ENCODE data around the gene SPOCK2. TPM values are rescaled to one million over a fixed set of nuclear protein-coding genes. Genes with fewer than 3 reads are reported as not detected.

SPOCK2 gene
- total RNA-seq, 3 donors from 2014 or later: 3.1 to 12.3 (median 7.4) TPM

DNA sequence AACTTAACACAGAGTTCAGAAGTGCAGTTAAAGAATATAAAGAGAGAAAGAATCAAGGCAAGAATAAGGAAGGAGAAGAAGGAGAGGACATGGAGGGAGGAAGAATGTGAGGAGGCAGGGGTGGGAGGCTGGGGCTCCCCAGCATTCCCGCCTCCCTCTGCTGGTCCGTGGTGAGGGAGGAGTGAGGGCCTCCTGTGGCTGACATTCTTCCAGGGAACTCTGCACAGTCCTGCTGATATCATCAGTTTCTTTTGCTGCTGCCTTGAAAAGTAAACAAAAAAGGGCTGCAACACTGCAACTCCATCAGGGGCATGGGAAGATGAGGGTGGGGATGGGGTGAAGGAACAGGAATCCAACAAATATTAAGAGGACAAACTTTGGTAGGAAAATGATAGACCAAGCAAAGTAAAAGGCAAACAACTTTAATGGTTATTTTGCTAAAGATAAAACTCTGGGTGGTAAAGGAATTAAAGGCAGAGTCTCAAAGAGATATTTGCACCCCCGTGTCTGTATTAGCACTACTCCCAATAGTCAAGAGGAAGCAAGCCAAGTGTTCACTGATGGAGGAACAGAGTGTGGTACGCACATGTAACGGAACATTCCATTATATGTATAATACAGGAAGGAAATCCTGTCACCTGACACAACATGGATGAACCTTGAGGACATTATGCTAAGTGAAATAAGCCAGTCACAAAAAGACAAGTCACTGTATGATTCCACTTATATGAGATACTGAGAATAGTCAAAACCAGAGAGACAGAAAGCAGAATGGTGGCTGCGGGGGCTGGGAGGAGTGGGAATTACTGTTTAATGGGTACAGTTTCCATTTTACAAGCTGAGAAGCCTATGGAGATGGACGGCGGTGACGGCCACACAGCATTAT, 8.0 kb upstream of the SPOCK2 start:
- ATAC-seq (no peak), DNase-seq (no peak)
- TF ChIP-seq, protein P1, sequence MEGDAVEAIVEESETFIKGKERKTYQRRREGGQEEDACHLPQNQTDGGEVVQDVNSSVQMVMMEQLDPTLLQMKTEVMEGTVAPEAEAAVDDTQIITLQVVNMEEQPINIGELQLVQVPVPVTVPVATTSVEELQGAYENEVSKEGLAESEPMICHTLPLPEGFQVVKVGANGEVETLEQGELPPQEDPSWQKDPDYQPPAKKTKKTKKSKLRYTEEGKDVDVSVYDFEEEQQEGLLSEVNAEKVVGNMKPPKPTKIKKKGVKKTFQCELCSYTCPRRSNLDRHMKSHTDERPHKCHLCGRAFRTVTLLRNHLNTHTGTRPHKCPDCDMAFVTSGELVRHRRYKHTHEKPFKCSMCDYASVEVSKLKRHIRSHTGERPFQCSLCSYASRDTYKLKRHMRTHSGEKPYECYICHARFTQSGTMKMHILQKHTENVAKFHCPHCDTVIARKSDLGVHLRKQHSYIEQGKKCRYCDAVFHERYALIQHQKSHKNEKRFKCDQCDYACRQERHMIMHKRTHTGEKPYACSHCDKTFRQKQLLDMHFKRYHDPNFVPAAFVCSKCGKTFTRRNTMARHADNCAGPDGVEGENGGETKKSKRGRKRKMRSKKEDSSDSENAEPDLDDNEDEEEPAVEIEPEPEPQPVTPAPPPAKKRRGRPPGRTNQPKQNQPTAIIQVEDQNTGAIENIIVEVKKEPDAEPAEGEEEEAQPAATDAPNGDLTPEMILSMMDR (IDR thresholded peaks at IDR 0.05): no peak
- intact Hi-C loops (cut with DNase I, micrococcal nuclease): no loop called here
- H3K4me3 ChIP-seq: no peak overlapping the region
- H3K9me3 ChIP-seq: no peaks in the 10 kb centered on the region
- peaks cover 10% of the 10 kb centered on the region for H3K4me1 ChIP-seq (ENCODE audit: low read depth)
- no peaks in the 10 kb centered on the region for H3K36me3 ChIP-seq (ENCODE audit: low read depth)

- TF ChIP-seq, protein P1 (IDR thresholded peaks at IDR 0.05): no peak
- H3K4me1 ChIP-seq (ENCODE audit: low read depth): peaks cover 10% of the 10 kb centered on the region
- no peaks in the 10 kb centered on the region for H3K36me3 ChIP-seq (ENCODE audit: low read depth)
- DNase-seq (no peak), ATAC-seq (no peak)
- intact Hi-C loops (cut with DNase I, micrococcal nuclease): no loop called here
- H3K9me3 ChIP-seq: no peaks in the 10 kb centered on the region
- H3K4me3 ChIP-seq: no peak overlapping the region
Measured at GRCh38 chr10:72095195-72095594, 6.8 kb upstream of the SPOCK2 start.

DNA sequence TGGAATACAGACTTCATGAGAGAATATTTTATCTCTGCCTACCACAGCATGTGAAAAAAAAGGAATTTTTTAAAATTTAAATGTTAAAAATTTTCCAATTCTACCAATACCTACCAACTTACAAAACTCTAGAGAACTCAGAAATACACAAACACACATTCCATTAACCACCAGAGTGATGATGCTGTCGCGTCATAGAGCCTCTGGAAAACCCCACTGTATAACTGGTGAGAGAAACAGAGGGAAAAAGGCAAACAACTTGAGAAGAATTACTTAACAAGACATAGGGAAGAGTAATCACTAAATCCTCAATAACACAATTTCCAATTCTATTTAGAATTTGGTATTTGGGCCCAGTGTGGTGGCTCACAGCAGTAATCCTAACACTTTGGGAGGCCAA, 6.2 kb upstream of the SPOCK2 start:
- Histone ChIP-seq H3K9me3 (no peaks in the 10 kb centered on the region), H3K4me1 (ENCODE audit: low read depth) (peaks cover 12% of the 10 kb centered on the region), H3K36me3 (ENCODE audit: low read depth) (no peaks in the 10 kb centered on the region), H3K4me3 (no peak overlapping the region)
- no peak for DNase-seq
- intact Hi-C loops (cut with DNase I, micrococcal nuclease): no loop called here
- ATAC-seq: no peak
- TF ChIP-seq, protein P1 (IDR thresholded peaks at IDR 0.05): no peak

DNA sequence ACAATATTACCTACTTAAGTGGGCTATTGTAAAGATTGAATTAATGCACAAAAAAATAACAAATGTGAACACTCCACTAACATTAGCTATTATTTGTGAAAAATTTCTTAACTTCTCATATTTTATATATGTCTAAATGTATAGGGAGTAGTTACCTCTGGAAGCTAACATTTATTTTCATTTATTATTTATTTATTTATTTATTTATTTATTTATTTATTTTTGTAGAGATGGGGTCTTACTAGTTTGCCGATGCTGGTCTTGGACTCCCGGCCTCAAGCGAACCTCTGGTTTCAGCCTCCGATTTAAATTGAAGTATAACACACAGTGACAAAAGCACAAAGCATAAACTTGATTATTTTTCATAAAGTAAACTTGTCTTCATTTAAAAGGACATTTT, 5.1 kb upstream of the SPOCK2 start:
- Histone ChIP-seq H3K36me3 (ENCODE audit: low read depth) (no peaks in the 10 kb centered on the region), H3K4me1 (ENCODE audit: low read depth) (peaks cover 8% of the 10 kb centered on the region), H3K9me3 (no peaks in the 10 kb centered on the region), H3K4me3 (no peak overlapping the region)
- TF ChIP-seq, protein P1 (IDR thresholded peaks at IDR 0.05): no peak
- ATAC-seq (no peak), DNase-seq (no peak)
- intact Hi-C loops (cut with DNase I, micrococcal nuclease): no loop called here

DNA sequence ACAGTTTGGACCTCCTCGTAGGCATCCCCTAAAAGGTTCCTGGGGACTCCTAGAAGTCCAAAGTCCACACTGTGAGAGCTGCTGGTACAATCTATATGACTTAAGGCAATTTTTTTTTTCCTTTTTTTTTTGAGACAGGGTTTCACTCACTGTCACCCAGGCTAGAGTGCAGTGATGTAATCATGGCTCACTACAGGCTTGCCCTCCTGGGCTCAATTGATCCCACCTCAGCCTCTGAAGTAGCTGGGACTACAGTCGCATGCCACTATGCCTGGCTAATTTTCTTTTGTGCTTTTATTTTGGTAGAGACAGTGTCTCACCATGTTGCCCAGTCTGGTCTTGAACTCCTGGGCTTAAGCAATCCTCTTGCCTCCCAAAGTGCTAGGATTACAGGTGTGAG, 4.6 kb upstream of the SPOCK2 start:
- no peak for DNase-seq
- Histone ChIP-seq H3K36me3 (ENCODE audit: low read depth) (no peaks in the 10 kb centered on the region), H3K4me1 (ENCODE audit: low read depth) (peaks cover 9% of the 10 kb centered on the region), H3K9me3 (no peaks in the 10 kb centered on the region), H3K4me3 (no peak overlapping the region)
- TF ChIP-seq, protein P1 (IDR thresholded peaks at IDR 0.05): no peak
- intact Hi-C loops (cut with DNase I, micrococcal nuclease): no loop called here
- no peak for ATAC-seq
